WTC11 (cell line): Measurements from ENCODE around the gene RTL1. TPM values are rescaled to one million over a fixed set of nuclear protein-coding genes. Genes with fewer than 3 reads are reported as not detected.
A peak's percentile ranks its signal among the peaks of the same experiment; 100 is the strongest.

Experiments
- ATAC-seq: fragments of 200-7000 bp; cut with Tn5 transposase; 2 replicates; pipeline ENCODE4 v1.10.0; 2021; ENCODE audit warnings: mild to moderate bottlenecking, moderate library complexity
- CTCF ChIA-PET: fragments of 300-600 bp; sonication (Branson Sonifier 250); formaldehyde crosslinking; loops from one replicate; lab custom pipeline; 2021; ENCODE audit warnings: antibody characterized with exemption; lab: Charles Lee
- POLR2A ChIA-PET: fragments of 350-600 bp; sonication (Branson Sonifier 250); formaldehyde crosslinking; loops from one replicate; lab custom pipeline; 2021; ENCODE audit warnings: antibody characterized with exemption; lab: Charles Lee
- DNase-seq: peaks from one replicate; pipeline ENCODE4 v3.0.0; 2021; ENCODE audit warnings: low spot score
- H3K27ac Mint-ChIP-seq: 2 replicates; pipeline ENCODE4 v1.8.0; 2021; ENCODE audit warnings: mixed read lengths
- H3K27me3 Mint-ChIP-seq: 2 replicates; pipeline ENCODE4 v1.8.0; 2021; ENCODE audit warnings: low read depth, mild to moderate bottlenecking, moderate library complexity, mixed read lengths
- H3K36me3 Mint-ChIP-seq: 2 replicates; pipeline ENCODE4 v1.8.0; 2021; ENCODE audit warnings: mixed read lengths
- H3K4me1 Mint-ChIP-seq: 2 replicates; pipeline ENCODE4 v1.8.0; 2022; ENCODE audit warnings: mixed read lengths
- H3K4me3 Mint-ChIP-seq: 2 replicates; pipeline ENCODE4 v1.8.0; 2021; ENCODE audit warnings: mild to moderate bottlenecking, moderate library complexity, mixed read lengths
- H3K9me3 Mint-ChIP-seq: 2 replicates; pipeline ENCODE4 v1.8.0; 2021; ENCODE audit warnings: mixed read lengths
- ATF1 ChIP-seq: sonication (generic); formaldehyde crosslinking; IDR thresholded peaks from 2 replicates; pipeline ENCODE4 v1.8.1; 2023; ENCODE audit warnings: mild to moderate bottlenecking, moderate library complexity, missing genetic modification reagents
- CBFB ChIP-seq: sonication (generic); formaldehyde crosslinking; IDR thresholded peaks from 2 replicates; pipeline ENCODE4 v1.8.1; 2022; ENCODE audit warnings: mild to moderate bottlenecking, low read depth, missing genetic modification reagents
- ESRRA ChIP-seq: sonication (generic); formaldehyde crosslinking; IDR thresholded peaks from 2 replicates; pipeline ENCODE4 v1.8.1; 2022; ENCODE audit warnings: mild to moderate bottlenecking, missing genetic modification reagents, borderline replicate concordance
- FOXJ3 ChIP-seq: sonication (generic); formaldehyde crosslinking; IDR thresholded peaks from 2 replicates; pipeline ENCODE4 v1.9.0; 2021; ENCODE audit warnings: missing genetic modification reagents, mild to moderate bottlenecking, borderline replicate concordance
- GABPB1 ChIP-seq: sonication (generic); formaldehyde crosslinking; IDR thresholded peaks from 2 replicates; pipeline ENCODE4 v1.8.1; 2023; ENCODE audit warnings: mild to moderate bottlenecking, missing genetic modification reagents
- JAZF1 ChIP-seq: fragments of 250-450 bp; sonication (Bioruptor Pico); IDR thresholded peaks from 2 replicates; pipeline ENCODE4 v1.9.0; 2021; ENCODE audit warnings: moderate library complexity, mild to moderate bottlenecking, inconsistent platforms
- JUN ChIP-seq: sonication (generic); formaldehyde crosslinking; IDR thresholded peaks from 2 replicates; pipeline ENCODE4 v1.8.0; 2023; ENCODE audit warnings: mild to moderate bottlenecking, missing genetic modification reagents
- NFATC4 ChIP-seq: fragments of 250-450 bp; sonication (Bioruptor Pico); IDR thresholded peaks from 2 replicates; pipeline ENCODE4 v1.9.0; 2021; ENCODE audit warnings: mild to moderate bottlenecking
- NFYB ChIP-seq: sonication (generic); formaldehyde crosslinking; conservative IDR thresholded peaks from 2 replicates; pipeline ENCODE4 v1.8.0; 2022; ENCODE audit warnings: low read depth, missing genetic modification reagents
- NR3C1 ChIP-seq: sonication (generic); formaldehyde crosslinking; conservative IDR thresholded peaks from 2 replicates; pipeline ENCODE4 v1.8.1; 2023; ENCODE audit warnings: low read depth, mild to moderate bottlenecking, missing genetic modification reagents
- OVOL2 ChIP-seq: fragments of 250-450 bp; sonication (Bioruptor Pico); IDR thresholded peaks from 2 replicates; pipeline ENCODE4 v1.9.0; 2021; ENCODE audit warnings: mild to moderate bottlenecking, borderline replicate concordance
- RORB ChIP-seq: fragments of 250-450 bp; sonication (Bioruptor Pico); IDR thresholded peaks from 2 replicates; pipeline ENCODE4 v1.9.0; 2021; ENCODE audit warnings: mild to moderate bottlenecking
- SP1 ChIP-seq: sonication (generic); formaldehyde crosslinking; conservative IDR thresholded peaks from 2 replicates; pipeline ENCODE4 v1.8.1; 2022; ENCODE audit warnings: missing genetic modification reagents
- TEAD1 ChIP-seq: sonication (generic); formaldehyde crosslinking; IDR thresholded peaks from 2 replicates; pipeline ENCODE4 v1.8.0; 2022; ENCODE audit warnings: mild to moderate bottlenecking, missing genetic modification reagents
- ZNF219 ChIP-seq: sonication (generic); formaldehyde crosslinking; IDR thresholded peaks from 2 replicates; pipeline ENCODE4 v1.8.0; 2023; ENCODE audit warnings: missing genetic modification reagents, mild to moderate bottlenecking, borderline replicate concordance
- ZNF671 ChIP-seq: fragments of 250-450 bp; sonication (Bioruptor Pico); IDR thresholded peaks from 2 replicates; pipeline ENCODE4 v1.8.0; 2021; ENCODE audit warnings: mild to moderate bottlenecking
- total RNA-seq: library from RNA; stranded (reverse); gene quantifications from 3 replicates; pipeline ENCODE4 v1.2.3, GENCODE V29; 2021
- TF ChIP-seq, protein P1 (sequence below): fragments of 200-600 bp; IDR thresholded peaks from 2 replicates; pipeline ENCODE4 v1.8.0; 2022; ENCODE audit warnings: antibody characterized with exemption
- TF ChIP-seq, protein P2 (sequence below): fragments of 250-450 bp; sonication (Bioruptor Pico); IDR thresholded peaks from 2 replicates; pipeline ENCODE4 v1.9.0; 2021; ENCODE audit warnings: mild to moderate bottlenecking
- TF ChIP-seq, protein P3 (sequence below): sonication (generic); formaldehyde crosslinking; IDR thresholded peaks from 2 replicates; pipeline ENCODE4 v1.8.1; 2022; ENCODE audit warnings: low read depth, mild to moderate bottlenecking, moderate library complexity, missing genetic modification reagents, borderline replicate concordance
- TF ChIP-seq, protein P4 (sequence below): sonication (generic); formaldehyde crosslinking; IDR thresholded peaks from 2 replicates; pipeline ENCODE4 v1.8.0; 2022; ENCODE audit warnings: mild to moderate bottlenecking, missing genetic modification reagents
- TF ChIP-seq, protein P5 (sequence below): sonication (generic); formaldehyde crosslinking; IDR thresholded peaks from 2 replicates; pipeline ENCODE4 v1.8.1; 2023; ENCODE audit warnings: mild to moderate bottlenecking, missing genetic modification reagents
- TF ChIP-seq, protein P6 (sequence below): sonication (generic); formaldehyde crosslinking; IDR thresholded peaks from 2 replicates; pipeline ENCODE4 v1.8.0; 2023; ENCODE audit warnings: missing genetic modification reagents, mild to moderate bottlenecking, borderline replicate concordance

Gene RTL1
- total RNA-seq, 1 experiment from 2014 or later = 0.07 TPM

DNA sequence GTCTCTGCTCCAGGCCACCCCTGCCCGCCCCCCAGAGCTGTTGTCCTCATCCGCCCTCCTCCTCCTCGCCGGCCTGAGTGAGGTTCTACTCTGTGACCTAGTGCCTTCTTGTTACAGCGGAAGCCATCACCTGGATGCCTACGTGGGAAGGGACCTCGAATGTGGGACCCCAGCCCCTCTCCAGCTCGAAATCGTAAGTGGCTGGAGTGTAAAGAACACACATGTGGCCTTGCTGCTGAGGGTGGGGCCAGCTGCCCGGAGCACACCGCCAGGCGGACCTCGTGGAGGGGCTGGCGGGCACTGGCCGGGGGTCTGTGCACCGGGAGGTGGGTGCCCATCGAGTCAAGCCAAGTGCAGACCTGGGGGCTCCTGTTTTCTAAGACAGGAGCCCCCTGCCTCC is 58.2 kb downstream of the RTL1 start:
- peaks cover 4% of the 10 kb centered on the region for H3K36me3 Mint-ChIP-seq
- ChIA-PET CTCF (no interaction called here), POLR2A (no interaction called here)
- H3K4me3 Mint-ChIP-seq = no peak overlapping the region
- H3K27ac Mint-ChIP-seq = no peak overlapping the region
- no peak for TF ChIP-seq OVOL2 (CRISPR knock-in tag)
- no peak for TF ChIP-seq CBFB (CRISPR knock-in tag)
- no peak for TF ChIP-seq JAZF1 (CRISPR knock-in tag)
- TF ChIP-seq, protein P1, sequence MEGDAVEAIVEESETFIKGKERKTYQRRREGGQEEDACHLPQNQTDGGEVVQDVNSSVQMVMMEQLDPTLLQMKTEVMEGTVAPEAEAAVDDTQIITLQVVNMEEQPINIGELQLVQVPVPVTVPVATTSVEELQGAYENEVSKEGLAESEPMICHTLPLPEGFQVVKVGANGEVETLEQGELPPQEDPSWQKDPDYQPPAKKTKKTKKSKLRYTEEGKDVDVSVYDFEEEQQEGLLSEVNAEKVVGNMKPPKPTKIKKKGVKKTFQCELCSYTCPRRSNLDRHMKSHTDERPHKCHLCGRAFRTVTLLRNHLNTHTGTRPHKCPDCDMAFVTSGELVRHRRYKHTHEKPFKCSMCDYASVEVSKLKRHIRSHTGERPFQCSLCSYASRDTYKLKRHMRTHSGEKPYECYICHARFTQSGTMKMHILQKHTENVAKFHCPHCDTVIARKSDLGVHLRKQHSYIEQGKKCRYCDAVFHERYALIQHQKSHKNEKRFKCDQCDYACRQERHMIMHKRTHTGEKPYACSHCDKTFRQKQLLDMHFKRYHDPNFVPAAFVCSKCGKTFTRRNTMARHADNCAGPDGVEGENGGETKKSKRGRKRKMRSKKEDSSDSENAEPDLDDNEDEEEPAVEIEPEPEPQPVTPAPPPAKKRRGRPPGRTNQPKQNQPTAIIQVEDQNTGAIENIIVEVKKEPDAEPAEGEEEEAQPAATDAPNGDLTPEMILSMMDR = no peak
- TF ChIP-seq ESRRA = no peak
- no peak for TF ChIP-seq ZNF219 (CRISPR knock-in tag)
- TF ChIP-seq, protein P2, sequence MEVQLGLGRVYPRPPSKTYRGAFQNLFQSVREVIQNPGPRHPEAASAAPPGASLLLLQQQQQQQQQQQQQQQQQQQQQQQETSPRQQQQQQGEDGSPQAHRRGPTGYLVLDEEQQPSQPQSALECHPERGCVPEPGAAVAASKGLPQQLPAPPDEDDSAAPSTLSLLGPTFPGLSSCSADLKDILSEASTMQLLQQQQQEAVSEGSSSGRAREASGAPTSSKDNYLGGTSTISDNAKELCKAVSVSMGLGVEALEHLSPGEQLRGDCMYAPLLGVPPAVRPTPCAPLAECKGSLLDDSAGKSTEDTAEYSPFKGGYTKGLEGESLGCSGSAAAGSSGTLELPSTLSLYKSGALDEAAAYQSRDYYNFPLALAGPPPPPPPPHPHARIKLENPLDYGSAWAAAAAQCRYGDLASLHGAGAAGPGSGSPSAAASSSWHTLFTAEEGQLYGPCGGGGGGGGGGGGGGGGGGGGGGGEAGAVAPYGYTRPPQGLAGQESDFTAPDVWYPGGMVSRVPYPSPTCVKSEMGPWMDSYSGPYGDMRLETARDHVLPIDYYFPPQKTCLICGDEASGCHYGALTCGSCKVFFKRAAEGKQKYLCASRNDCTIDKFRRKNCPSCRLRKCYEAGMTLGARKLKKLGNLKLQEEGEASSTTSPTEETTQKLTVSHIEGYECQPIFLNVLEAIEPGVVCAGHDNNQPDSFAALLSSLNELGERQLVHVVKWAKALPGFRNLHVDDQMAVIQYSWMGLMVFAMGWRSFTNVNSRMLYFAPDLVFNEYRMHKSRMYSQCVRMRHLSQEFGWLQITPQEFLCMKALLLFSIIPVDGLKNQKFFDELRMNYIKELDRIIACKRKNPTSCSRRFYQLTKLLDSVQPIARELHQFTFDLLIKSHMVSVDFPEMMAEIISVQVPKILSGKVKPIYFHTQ (CRISPR knock-in tag) = no peak
- TF ChIP-seq, protein P3, sequence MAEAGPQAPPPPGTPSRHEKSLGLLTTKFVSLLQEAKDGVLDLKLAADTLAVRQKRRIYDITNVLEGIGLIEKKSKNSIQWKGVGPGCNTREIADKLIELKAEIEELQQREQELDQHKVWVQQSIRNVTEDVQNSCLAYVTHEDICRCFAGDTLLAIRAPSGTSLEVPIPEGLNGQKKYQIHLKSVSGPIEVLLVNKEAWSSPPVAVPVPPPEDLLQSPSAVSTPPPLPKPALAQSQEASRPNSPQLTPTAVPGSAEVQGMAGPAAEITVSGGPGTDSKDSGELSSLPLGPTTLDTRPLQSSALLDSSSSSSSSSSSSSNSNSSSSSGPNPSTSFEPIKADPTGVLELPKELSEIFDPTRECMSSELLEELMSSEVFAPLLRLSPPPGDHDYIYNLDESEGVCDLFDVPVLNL (CRISPR knock-in tag) = no peak
- TF ChIP-seq RORB (CRISPR knock-in tag) = no peak
- TF ChIP-seq, protein P4, sequence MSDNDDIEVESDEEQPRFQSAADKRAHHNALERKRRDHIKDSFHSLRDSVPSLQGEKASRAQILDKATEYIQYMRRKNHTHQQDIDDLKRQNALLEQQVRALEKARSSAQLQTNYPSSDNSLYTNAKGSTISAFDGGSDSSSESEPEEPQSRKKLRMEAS (CRISPR knock-in tag) = no peak
- no peak for TF ChIP-seq FOXJ3 (CRISPR knock-in tag)
- TF ChIP-seq NFATC4 (CRISPR knock-in tag) = no peak
- no peak for TF ChIP-seq ZNF671 (CRISPR knock-in tag)
- no peak for TF ChIP-seq ATF1
- no peak for TF ChIP-seq TEAD1 (CRISPR knock-in tag)
- no peaks in the 10 kb centered on the region for H3K9me3 Mint-ChIP-seq
- ATAC-seq (no peak), DNase-seq (no peak)
- peaks cover 16% of the 10 kb centered on the region for H3K4me1 Mint-ChIP-seq
- no peaks in the 10 kb centered on the region for H3K27me3 Mint-ChIP-seq

DNA sequence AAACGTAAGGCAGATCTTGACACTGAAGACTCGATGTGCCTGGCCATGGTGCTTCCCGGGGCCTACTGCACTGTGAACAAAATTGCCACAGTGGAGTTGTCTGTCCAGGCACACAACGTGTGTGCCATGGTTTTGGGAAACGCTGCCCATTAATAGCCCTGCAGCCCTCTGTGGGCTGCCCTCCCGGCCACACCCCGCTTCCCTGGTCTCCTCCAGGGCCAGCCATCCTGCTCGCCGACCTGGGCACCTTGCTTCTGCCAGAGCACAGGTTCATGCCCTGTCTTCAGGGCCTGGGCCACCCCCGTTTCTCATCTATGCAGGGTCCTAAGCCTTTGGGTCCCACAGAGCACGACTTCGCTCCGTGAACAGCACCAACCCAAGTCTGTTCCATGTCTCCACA is 58.7 kb downstream of the RTL1 start:
- H3K4me1 Mint-ChIP-seq = peaks cover 21% of the 10 kb centered on the region
- no peak overlapping the region for H3K4me3 Mint-ChIP-seq
- H3K36me3 Mint-ChIP-seq = peaks cover 4% of the 10 kb centered on the region
- no peak overlapping the region for H3K27ac Mint-ChIP-seq
- H3K9me3 Mint-ChIP-seq = no peaks in the 10 kb centered on the region
- POLR2A ChIA-PET = no interaction called here
- H3K27me3 Mint-ChIP-seq = 0 out of 2 replicates have a peak, but pooled peaks cover 3% of the 10 kb centered on the region
- TF ChIP-seq GABPB1 (CRISPR knock-in tag) (no peak), NR3C1 (CRISPR knock-in tag) (no peak)
- CTCF ChIA-PET = no interaction called here
- DNase-seq (no peak), ATAC-seq (no peak)

DNA sequence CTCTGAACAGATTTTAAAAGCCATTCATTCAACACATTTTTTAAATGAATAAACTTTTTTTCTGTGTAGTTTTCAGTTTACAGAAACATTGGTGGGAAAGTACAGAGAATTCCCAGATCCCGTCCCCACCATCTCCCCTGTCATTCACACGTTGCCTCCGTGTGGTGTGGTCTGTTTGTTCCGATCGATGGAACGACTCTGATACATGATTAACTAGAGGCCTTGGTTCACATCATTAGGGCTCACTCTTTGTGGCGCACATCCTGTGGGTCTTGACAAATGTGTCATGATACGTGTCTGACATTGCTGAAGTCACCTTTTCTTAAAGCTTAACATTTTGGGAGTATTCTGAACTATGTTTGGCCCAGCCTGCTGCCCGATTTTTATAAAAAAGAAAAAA is 59.1 kb downstream of the RTL1 start:
- DNase-seq (no peak), ATAC-seq (no peak)
- peaks cover 4% of the 10 kb centered on the region for H3K36me3 Mint-ChIP-seq
- ChIA-PET CTCF (no interaction called here), POLR2A (no interaction called here)
- 0 out of 2 replicates have a peak overlapping the region, but pooled peaks have one; percentile 55 for H3K27ac Mint-ChIP-seq
- peaks cover 24% of the 10 kb centered on the region for H3K4me1 Mint-ChIP-seq
- no peak overlapping the region for H3K4me3 Mint-ChIP-seq
- no peaks in the 10 kb centered on the region for H3K9me3 Mint-ChIP-seq
- H3K27me3 Mint-ChIP-seq = 0 out of 2 replicates have a peak, but pooled peaks cover 5% of the 10 kb centered on the region
- TF ChIP-seq JUN (CRISPR knock-in tag) (no peak), NFYB (no peak), SP1 (CRISPR knock-in tag) (no peak)
- TF ChIP-seq, protein P5, sequence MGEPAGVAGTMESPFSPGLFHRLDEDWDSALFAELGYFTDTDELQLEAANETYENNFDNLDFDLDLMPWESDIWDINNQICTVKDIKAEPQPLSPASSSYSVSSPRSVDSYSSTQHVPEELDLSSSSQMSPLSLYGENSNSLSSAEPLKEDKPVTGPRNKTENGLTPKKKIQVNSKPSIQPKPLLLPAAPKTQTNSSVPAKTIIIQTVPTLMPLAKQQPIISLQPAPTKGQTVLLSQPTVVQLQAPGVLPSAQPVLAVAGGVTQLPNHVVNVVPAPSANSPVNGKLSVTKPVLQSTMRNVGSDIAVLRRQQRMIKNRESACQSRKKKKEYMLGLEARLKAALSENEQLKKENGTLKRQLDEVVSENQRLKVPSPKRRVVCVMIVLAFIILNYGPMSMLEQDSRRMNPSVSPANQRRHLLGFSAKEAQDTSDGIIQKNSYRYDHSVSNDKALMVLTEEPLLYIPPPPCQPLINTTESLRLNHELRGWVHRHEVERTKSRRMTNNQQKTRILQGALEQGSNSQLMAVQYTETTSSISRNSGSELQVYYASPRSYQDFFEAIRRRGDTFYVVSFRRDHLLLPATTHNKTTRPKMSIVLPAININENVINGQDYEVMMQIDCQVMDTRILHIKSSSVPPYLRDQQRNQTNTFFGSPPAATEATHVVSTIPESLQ (CRISPR knock-in tag) = no peak
- TF ChIP-seq, protein P6, sequence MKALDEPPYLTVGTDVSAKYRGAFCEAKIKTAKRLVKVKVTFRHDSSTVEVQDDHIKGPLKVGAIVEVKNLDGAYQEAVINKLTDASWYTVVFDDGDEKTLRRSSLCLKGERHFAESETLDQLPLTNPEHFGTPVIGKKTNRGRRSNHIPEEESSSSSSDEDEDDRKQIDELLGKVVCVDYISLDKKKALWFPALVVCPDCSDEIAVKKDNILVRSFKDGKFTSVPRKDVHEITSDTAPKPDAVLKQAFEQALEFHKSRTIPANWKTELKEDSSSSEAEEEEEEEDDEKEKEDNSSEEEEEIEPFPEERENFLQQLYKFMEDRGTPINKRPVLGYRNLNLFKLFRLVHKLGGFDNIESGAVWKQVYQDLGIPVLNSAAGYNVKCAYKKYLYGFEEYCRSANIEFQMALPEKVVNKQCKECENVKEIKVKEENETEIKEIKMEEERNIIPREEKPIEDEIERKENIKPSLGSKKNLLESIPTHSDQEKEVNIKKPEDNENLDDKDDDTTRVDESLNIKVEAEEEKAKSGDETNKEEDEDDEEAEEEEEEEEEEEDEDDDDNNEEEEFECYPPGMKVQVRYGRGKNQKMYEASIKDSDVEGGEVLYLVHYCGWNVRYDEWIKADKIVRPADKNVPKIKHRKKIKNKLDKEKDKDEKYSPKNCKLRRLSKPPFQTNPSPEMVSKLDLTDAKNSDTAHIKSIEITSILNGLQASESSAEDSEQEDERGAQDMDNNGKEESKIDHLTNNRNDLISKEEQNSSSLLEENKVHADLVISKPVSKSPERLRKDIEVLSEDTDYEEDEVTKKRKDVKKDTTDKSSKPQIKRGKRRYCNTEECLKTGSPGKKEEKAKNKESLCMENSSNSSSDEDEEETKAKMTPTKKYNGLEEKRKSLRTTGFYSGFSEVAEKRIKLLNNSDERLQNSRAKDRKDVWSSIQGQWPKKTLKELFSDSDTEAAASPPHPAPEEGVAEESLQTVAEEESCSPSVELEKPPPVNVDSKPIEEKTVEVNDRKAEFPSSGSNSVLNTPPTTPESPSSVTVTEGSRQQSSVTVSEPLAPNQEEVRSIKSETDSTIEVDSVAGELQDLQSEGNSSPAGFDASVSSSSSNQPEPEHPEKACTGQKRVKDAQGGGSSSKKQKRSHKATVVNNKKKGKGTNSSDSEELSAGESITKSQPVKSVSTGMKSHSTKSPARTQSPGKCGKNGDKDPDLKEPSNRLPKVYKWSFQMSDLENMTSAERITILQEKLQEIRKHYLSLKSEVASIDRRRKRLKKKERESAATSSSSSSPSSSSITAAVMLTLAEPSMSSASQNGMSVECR = no peak
